Neural progenitor cell (in vitro differentiated cells): Measurements from ENCODE around the gene DOCK9. TPM values are rescaled to one million over a fixed set of nuclear protein-coding genes. Genes with fewer than 3 reads are reported as not detected.

Experiments used
- DNase-seq: peaks from one replicate; pipeline ENCODE4 v3.0.0-alpha.2; 2016; ENCODE audit warnings: low spot score
- H2AFZ ChIP-seq: fragments of 200-600 bp; sonication (generic); replicated peaks from 2 replicates; pipeline ENCODE4 v1.6.1; 2016; ENCODE audit warnings: antibody characterized with exemption
- H3F3A ChIP-seq: fragments of 200-600 bp; sonication (generic); 2 replicates; pipeline ENCODE4 v1.6.1; 2016; ENCODE audit warnings: antibody characterized with exemption, low read depth
- H3K27ac ChIP-seq: fragments of 200-600 bp; sonication (generic); 2 replicates; pipeline ENCODE4 v1.5.1; 2016; ENCODE audit warnings: mild to moderate bottlenecking
- H3K27me3 ChIP-seq: fragments of 200-600 bp; sonication (generic); 2 replicates; pipeline ENCODE4 v1.6.1; 2016; ENCODE audit warnings: mild to moderate bottlenecking, moderate library complexity
- H3K36me3 ChIP-seq: fragments of 200-600 bp; sonication (generic); 2 replicates; pipeline ENCODE4 v1.5.1; 2016
- H3K4me1 ChIP-seq: fragments of 200-600 bp; sonication (generic); 2 replicates; pipeline ENCODE4 v1.6.1; 2016; ENCODE audit warnings: mixed run types
- H3K4me2 ChIP-seq: fragments of 200-600 bp; sonication (generic); 2 replicates; pipeline ENCODE4 v1.6.1; 2016
- H3K4me3 ChIP-seq: fragments of 200-600 bp; sonication (generic); 2 replicates; pipeline ENCODE4 v1.5.1; 2016
- H3K79me2 ChIP-seq: fragments of 200-600 bp; sonication (generic); 2 replicates; pipeline ENCODE4 v1.6.1; 2016; ENCODE audit warnings: low read depth
- H3K9ac ChIP-seq: fragments of 200-600 bp; sonication (generic); 2 replicates; pipeline ENCODE4 v1.6.1; 2016
- H3K9me3 ChIP-seq: fragments of 200-600 bp; sonication (generic); 2 replicates; pipeline ENCODE4 v1.5.1; 2016; ENCODE audit warnings: low read depth
- H4K20me1 ChIP-seq: fragments of 200-600 bp; sonication (generic); 2 replicates; pipeline ENCODE4 v1.6.1; 2016; ENCODE audit warnings: low read depth
- H3K27ac Mint-ChIP-seq: 3 replicates; pipeline ENCODE4 v1.8.0; 2021; ENCODE audit warnings: mixed read lengths
- H3K27me3 Mint-ChIP-seq: 2 replicates; pipeline ENCODE4 v1.8.0; 2022; ENCODE audit warnings: low read depth, mild to moderate bottlenecking, inconsistent platforms, moderate library complexity, mixed read lengths; ENCODE audit not compliant: insufficient read depth
- H3K36me3 Mint-ChIP-seq: 3 replicates; pipeline ENCODE4 v1.8.0; 2021; ENCODE audit warnings: mixed read lengths
- H3K4me1 Mint-ChIP-seq: 3 replicates; pipeline ENCODE4 v1.8.0; 2021; ENCODE audit warnings: mixed read lengths
- H3K4me3 Mint-ChIP-seq: 3 replicates; pipeline ENCODE4 v1.8.0; 2021; ENCODE audit warnings: mild to moderate bottlenecking, moderate library complexity, mixed read lengths
- H3K9me3 Mint-ChIP-seq: 3 replicates; pipeline ENCODE4 v1.8.0; 2020; ENCODE audit warnings: mixed read lengths
- CTCF ChIP-seq: fragments of 200-600 bp; sonication (generic); IDR thresholded peaks from 2 replicates; pipeline ENCODE4 v1.5.1; 2017; ENCODE audit warnings: antibody characterized with exemption, mild to moderate bottlenecking
- EZH2 ChIP-seq: fragments of 200-600 bp; sonication (generic); IDR thresholded peaks from 2 replicates; pipeline ENCODE4 v1.6.1; 2017; ENCODE audit warnings: antibody characterized with exemption, mild to moderate bottlenecking, moderate library complexity
- EZH2phosphoT487 ChIP-seq: fragments of 200-600 bp; sonication (generic); IDR thresholded peaks from 2 replicates; pipeline ENCODE4 v1.6.1; 2017; ENCODE audit warnings: antibody characterized with exemption
- total RNA-seq: library from RNA; depleted of rRNA; stranded (reverse); fragments of >200 nt; gene quantifications from 2 replicates; pipeline ENCODE4 v1.2.3, GENCODE V29; 2015; ENCODE audit warnings: low replicate concordance

Gene DOCK9
- total RNA-seq, 1 donor from 2014 or later = 16.6 TPM

DNA sequence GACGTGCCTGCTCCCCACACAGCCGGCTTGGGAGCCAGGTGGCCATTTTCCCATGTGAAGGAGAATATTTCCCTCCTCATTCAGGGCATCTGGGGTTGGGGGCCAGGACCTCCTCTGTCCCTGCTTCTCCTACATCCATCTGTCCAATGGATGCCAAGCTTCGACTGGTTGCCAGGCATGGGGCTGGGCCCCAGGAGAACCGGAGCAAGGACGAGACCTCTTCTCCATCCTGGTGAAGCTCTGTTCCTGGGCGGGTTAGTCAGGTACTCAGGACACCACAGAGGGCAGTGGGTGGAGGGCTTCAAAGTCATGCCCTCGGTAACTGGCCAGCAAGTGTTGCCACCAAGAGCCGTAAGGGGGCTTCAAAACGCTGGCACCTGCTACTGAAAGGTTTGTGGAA, 203.1 kb downstream of the DOCK9 start:
- Mint-ChIP-seq H3K9me3 (no peaks in the 10 kb centered on the region), H3K27ac (no peak overlapping the region), H3K27me3 (peaks cover 2% of the 10 kb centered on the region), H3K36me3 (no peaks in the 10 kb centered on the region), H3K4me1 (peaks cover 3% of the 10 kb centered on the region), H3K4me3 (no peak overlapping the region)
- H3K79me2 ChIP-seq = no peaks in the 10 kb centered on the region
- no peak for TF ChIP-seq CTCF
- TF ChIP-seq EZH2phosphoT487 = no peak
- no peak for TF ChIP-seq EZH2
- no peak for DNase-seq
- no peak overlapping the region for H3K9ac ChIP-seq
- no peak overlapping the region for H3K4me3 ChIP-seq
- H3K27ac ChIP-seq = no peak overlapping the region
- H3K27me3 ChIP-seq = no peaks in the 10 kb centered on the region
- no peak overlapping the region for H3K4me2 ChIP-seq
- no peaks in the 10 kb centered on the region for H3K36me3 ChIP-seq
- H4K20me1 ChIP-seq = no peaks in the 10 kb centered on the region
- H3K9me3 ChIP-seq = no peaks in the 10 kb centered on the region
- H3K4me1 ChIP-seq = no peaks in the 10 kb centered on the region
- no peak overlapping the region for H2AFZ ChIP-seq
- H3F3A ChIP-seq = no peaks in the 10 kb centered on the region

DNA sequence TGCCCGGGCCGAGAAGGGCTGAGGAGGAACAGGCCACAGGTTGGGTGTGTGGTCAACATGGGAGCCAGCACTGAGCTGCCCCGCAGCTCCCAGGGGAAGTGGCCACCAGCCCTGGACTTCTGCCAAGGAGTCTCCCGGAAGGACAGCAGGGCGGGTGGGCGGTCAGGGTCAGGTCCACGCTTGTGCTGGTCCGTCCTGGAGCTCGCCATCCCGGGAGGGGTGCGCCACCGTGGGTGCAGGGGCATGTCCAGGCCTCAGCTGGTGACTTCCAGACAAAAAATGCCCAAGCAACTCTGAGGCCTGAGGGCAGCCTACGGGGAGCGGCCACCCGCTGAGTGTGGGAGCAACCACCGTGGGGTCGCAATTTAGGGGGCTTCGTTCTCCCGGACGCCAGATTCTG, 203.9 kb downstream of the DOCK9 start:
- Histone ChIP-seq H3K79me2 (no peaks in the 10 kb centered on the region), H3K4me3 (no peak overlapping the region), H3F3A (no peaks in the 10 kb centered on the region), H3K4me2 (no peak overlapping the region), H3K27ac (no peak overlapping the region), H3K36me3 (no peaks in the 10 kb centered on the region), H2AFZ (no peak overlapping the region), H3K9ac (no peak overlapping the region), H3K4me1 (no peaks in the 10 kb centered on the region), H4K20me1 (no peaks in the 10 kb centered on the region), H3K9me3 (no peaks in the 10 kb centered on the region), H3K27me3 (no peaks in the 10 kb centered on the region)
- no peaks in the 10 kb centered on the region for H3K9me3 Mint-ChIP-seq
- no peaks in the 10 kb centered on the region for H3K36me3 Mint-ChIP-seq
- H3K4me3 Mint-ChIP-seq = no peak overlapping the region
- no peak for DNase-seq
- TF ChIP-seq EZH2phosphoT487 (no peak), CTCF (no peak), EZH2 (no peak)
- H3K27me3 Mint-ChIP-seq = peaks cover 2% of the 10 kb centered on the region
- H3K27ac Mint-ChIP-seq = no peak overlapping the region
- peaks cover 3% of the 10 kb centered on the region for H3K4me1 Mint-ChIP-seq

GRCh38 chr13:98772794-98773452, 204.9 kb downstream of the DOCK9 start:
- TF ChIP-seq EZH2 (no peak), CTCF (peak; percentile 29)
- no peak overlapping the region for H3K4me3 Mint-ChIP-seq
- H3K27ac ChIP-seq = no peak overlapping the region
- no peak overlapping the region for H2AFZ ChIP-seq
- no peaks in the 10 kb centered on the region for H4K20me1 ChIP-seq
- H3K27ac Mint-ChIP-seq = no peak overlapping the region
- H3K36me3 ChIP-seq = no peaks in the 10 kb centered on the region
- no peaks in the 10 kb centered on the region for H3K36me3 Mint-ChIP-seq
- H3K4me1 ChIP-seq = no peaks in the 10 kb centered on the region
- DNase-seq = no peak
- no peak overlapping the region for H3K4me3 ChIP-seq
- H3K27me3 Mint-ChIP-seq = peaks cover 2% of the 10 kb centered on the region
- no peak overlapping the region for H3K9ac ChIP-seq
- H3K4me2 ChIP-seq = no peak overlapping the region
- H3K9me3 ChIP-seq = no peaks in the 10 kb centered on the region
- H3K4me1 Mint-ChIP-seq = peaks cover 3% of the 10 kb centered on the region
- no peaks in the 10 kb centered on the region for H3F3A ChIP-seq
- H3K9me3 Mint-ChIP-seq = no peaks in the 10 kb centered on the region
- no peaks in the 10 kb centered on the region for H3K27me3 ChIP-seq
- no peaks in the 10 kb centered on the region for H3K79me2 ChIP-seq
